Stimulated activated naive B cell treated with anti-CD40 and anti-IgM and Interleukin-4, amounts not matched to agents 10 μg/mL and 1 μg/mL and 100 μg/mL, for 72 hours (primary cell): Measurements from ENCODE around the gene XRCC6.
"Not testable (repeated sequence)": the region's sequence is repeated elsewhere in the genome, so short reads cannot be mapped to it uniquely, and the experiment has no call there.

Experiments
- ATAC-seq, 2 donors: fragments of 150-1000 bp; cut with Tn5 transposase; replicated peaks; 2 replicates each; pipeline ENCODE4 v1.10.0; 2021; ENCODE audit warnings: moderate library complexity in 1 of 2
- DNase-seq: peaks from one replicate; pipeline ENCODE4 v3.0.0; 2021
- H3K27ac Mint-ChIP-seq: one replicate; pipeline ENCODE4 v1.8.0; 2022; ENCODE audit warnings: mild to moderate bottlenecking, mixed read lengths
- H3K27me3 Mint-ChIP-seq, 2 donors: one replicate each; pipeline ENCODE4 v1.8.0; 2022; ENCODE audit warnings: mixed read lengths in 2 of 2
- H3K36me3 Mint-ChIP-seq, 2 donors: one replicate each; pipeline ENCODE4 v1.8.0; 2022; ENCODE audit warnings: mixed read lengths in 2 of 2, mild to moderate bottlenecking in 1 of 2
- H3K4me1 Mint-ChIP-seq, 2 donors: one replicate each; pipeline ENCODE4 v1.8.0; 2022; ENCODE audit warnings: mixed read lengths in 2 of 2, mild to moderate bottlenecking in 1 of 2
- H3K4me3 Mint-ChIP-seq, 2 donors: one replicate each; pipeline ENCODE4 v1.8.0; 2022; ENCODE audit warnings: mild to moderate bottlenecking in 2 of 2, mixed read lengths in 2 of 2, moderate library complexity in 1 of 2
- H3K9me3 Mint-ChIP-seq, 2 donors: one replicate each; pipeline ENCODE4 v1.8.0; 2022; ENCODE audit warnings: mixed read lengths in 2 of 2, mild to moderate bottlenecking in 1 of 2

XRCC6 gene

DNA sequence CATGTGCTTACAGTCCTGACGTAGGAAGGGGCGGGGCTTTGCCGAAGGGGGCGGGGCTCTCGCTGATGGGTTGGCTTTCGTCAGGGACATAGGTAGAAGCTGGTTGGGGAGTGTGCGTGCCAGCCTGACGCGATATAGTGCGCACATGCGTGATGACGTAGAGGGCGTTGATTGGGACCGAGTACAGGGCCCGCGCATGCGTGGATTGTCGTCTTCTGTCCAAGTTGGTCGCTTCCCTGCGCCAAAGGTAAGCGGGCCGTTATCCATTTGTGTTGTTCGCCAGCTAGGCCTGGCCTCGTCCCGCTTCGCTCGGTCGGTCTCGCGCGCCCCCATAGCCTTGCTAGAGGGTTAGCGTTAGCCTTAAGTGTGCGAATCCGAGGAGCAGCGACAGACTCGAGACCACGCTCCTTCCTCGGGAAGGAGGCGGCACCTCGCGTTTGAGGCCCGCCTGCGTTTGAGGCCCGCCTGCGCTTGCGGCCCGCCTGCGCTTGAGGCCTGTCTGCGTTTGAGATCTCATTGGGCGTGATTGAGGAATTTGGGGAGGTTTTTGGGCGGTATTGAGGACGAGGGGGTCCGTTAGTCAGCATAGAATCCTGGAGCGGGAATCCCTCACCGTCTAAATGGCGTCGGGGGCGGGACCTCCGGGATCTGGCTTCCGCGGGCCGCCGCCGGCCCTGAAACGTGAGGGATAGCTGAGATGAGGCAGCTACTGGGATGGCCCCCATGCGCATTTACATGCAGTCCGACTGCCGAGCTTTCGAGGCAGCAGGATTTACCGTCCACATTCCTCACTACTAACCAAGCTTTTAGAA, at the start of gene XRCC6:
Gene XRCC6, plus strand, starts transcription at position 197 of the 812 bp plus-strand sequence. CDS start 710 bp downstream, outside the sequence.
- peak within 1 kb of the TSS; percentile 91 to 94 for H3K4me3 Mint-ChIP-seq
- H3K27me3 Mint-ChIP-seq, result no peaks in the 10 kb centered on the region
- H3K27ac Mint-ChIP-seq, result peak within 1 kb of the TSS; percentile 98
- H3K9me3 Mint-ChIP-seq, result no peaks in the 10 kb centered on the region
- peaks cover 15 to 42% of the 10 kb centered on the region in 2 donors for H3K4me1 Mint-ChIP-seq
- peak; percentile 98 for DNase-seq
- peak; percentile 92 to 94 for ATAC-seq
- H3K36me3 Mint-ChIP-seq, result peaks cover 5 to 25% of the 10 kb centered on the region in 2 donors

DNA sequence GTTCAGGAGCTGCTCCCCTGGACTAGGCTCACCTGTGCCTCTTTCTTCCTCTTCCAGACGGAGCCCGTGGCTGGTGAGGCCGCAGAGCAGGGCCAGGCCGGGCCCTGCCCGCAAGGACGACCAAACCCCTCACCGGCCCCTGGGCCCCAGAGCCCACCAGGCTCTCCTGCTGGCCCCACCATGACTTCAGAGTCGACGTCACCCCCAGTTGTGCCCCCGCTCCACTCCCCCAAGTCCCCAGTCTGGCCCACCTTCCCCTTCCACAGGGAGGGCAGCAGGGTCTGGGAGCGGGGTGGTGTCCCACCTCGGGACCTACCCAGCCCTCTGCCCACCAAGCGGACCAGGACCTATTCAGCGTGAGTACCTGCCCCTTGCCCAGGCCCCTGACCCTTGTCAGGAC, 49.3 kb upstream of the XRCC6 start:
- H3K36me3 Mint-ChIP-seq, result peaks cover 8 to 13% of the 10 kb centered on the region in 2 donors
- peaks cover 0 to 4% of the 10 kb centered on the region in 2 donors for H3K9me3 Mint-ChIP-seq
- no peaks in the 10 kb centered on the region for H3K27me3 Mint-ChIP-seq
- peaks cover 0 to 4% of the 10 kb centered on the region in 2 donors for H3K4me1 Mint-ChIP-seq
- DNase-seq (no peak), ATAC-seq (no peak)
- no peak overlapping the region for H3K27ac Mint-ChIP-seq
- no peak overlapping the region for H3K4me3 Mint-ChIP-seq

DNA sequence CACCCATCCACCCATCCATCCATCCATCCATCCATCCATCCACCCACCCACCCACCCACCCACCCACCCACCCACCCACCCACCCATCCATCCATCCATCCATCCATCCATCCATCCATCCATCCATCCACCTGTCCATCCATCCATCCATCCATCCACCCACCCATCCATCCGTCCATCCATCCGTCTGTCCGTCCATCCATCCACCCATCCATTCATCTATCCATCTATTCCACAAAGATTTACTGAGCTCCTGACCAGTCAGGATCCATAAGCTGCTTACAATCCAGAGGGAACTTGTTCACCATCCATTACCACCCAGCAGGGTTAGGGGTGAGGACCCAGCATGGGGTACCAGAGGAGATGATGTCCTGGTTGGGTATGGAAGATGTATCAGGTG, 48.8 kb upstream of the XRCC6 start:
- not testable (repeated sequence) for DNase-seq, ATAC-seq, H3K27ac Mint-ChIP-seq, H3K27me3 Mint-ChIP-seq, H3K9me3 Mint-ChIP-seq, H3K4me3 Mint-ChIP-seq, H3K4me1 Mint-ChIP-seq
- peaks cover 12 to 18% of the 10 kb centered on the region in 2 donors for H3K36me3 Mint-ChIP-seq

DNA sequence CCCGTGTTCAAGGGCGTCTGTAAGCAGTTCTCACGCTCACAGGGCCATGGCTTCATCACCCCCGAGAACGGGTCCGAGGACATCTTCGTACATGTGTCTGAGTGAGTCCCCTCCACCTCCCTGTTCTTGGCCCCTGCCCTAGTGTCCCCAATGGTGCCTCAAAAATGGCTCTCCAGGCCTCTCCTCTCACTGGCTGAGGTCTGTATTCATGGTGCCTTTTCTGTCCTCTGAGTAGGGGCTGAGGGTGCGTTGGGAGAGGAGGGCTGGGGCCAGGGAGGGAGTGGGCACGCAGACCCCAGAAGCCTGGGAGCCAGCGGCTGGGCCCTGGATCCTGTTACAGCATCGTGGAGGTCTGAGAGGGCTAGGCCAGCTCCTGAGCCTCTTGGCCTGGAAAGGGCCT, 47.4 kb upstream of the XRCC6 start:
- DNase-seq (no peak), ATAC-seq (no peak)
- Mint-ChIP-seq H3K4me1 (peaks cover 0 to 4% of the 10 kb centered on the region in 2 donors), H3K27ac (no peak overlapping the region), H3K27me3 (no peaks in the 10 kb centered on the region), H3K36me3 (peaks cover 20 to 29% of the 10 kb centered on the region in 2 donors), H3K4me3 (no peak overlapping the region), H3K9me3 (peaks cover 0 to 4% of the 10 kb centered on the region in 2 donors)

DNA sequence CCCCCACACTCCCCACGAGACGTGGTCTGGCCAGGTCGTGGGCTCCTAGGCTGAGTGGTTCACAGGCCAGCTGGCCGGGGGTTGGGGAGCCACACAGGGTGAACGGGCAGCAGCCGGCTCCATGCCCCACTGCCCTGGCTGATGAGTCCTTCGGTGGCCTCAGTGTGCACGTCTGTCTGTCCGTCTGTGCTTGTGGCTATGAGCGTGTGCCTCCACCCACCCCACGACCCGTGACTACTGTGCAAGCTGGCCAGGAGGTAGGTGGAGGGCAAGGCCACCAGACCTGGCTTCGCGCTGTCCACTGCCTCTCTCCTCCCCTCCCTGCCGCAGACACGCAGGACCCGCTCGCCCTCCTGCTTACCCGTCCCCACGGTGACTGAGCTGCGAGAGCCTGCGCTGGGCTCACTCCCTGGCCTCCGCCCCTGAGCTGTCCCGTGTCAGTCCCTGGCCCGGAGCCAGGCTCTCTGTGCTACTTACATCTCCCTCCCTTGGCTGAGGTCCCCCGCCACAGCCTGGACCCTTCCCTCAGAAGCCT, 46.2 kb upstream of the XRCC6 start:
- ATAC-seq (no peak), DNase-seq (no peak)
- Mint-ChIP-seq H3K4me3 (no peak overlapping the region), H3K9me3 (peaks cover 0 to 4% of the 10 kb centered on the region in 2 donors), H3K27me3 (no peaks in the 10 kb centered on the region), H3K36me3 (peaks cover 24 to 34% of the 10 kb centered on the region in 2 donors), H3K27ac (no peak overlapping the region), H3K4me1 (peaks cover 0 to 4% of the 10 kb centered on the region in 2 donors)

DNA sequence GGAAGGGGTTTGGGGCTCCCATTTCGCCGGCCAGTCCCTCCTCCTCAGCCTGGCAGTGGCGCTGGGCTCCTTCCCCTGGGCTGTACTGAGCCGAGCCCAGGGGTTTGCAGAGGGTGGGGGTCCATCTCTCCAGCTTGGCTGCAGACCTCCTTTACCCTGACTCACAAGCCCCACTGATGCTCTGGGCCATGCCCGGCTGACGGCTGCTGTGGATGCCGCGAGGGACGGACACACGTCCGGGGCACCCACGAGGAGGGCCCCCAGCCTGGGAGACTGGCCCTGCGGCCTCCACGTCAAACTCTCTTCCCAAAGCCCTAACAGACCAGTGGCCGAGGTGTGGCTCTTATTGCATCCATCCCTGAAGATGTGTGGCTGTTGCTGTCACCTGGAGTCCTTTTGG, 45.6 kb upstream of the XRCC6 start:
- H3K36me3 Mint-ChIP-seq, result peaks cover 28 to 34% of the 10 kb centered on the region in 2 donors
- peaks cover 0 to 4% of the 10 kb centered on the region in 2 donors for H3K4me1 Mint-ChIP-seq
- peaks cover 0 to 4% of the 10 kb centered on the region in 2 donors for H3K9me3 Mint-ChIP-seq
- H3K27me3 Mint-ChIP-seq, result no peaks in the 10 kb centered on the region
- H3K27ac Mint-ChIP-seq, result no peak overlapping the region
- H3K4me3 Mint-ChIP-seq, result no peak overlapping the region
- DNase-seq (no peak), ATAC-seq (no peak)

DNA sequence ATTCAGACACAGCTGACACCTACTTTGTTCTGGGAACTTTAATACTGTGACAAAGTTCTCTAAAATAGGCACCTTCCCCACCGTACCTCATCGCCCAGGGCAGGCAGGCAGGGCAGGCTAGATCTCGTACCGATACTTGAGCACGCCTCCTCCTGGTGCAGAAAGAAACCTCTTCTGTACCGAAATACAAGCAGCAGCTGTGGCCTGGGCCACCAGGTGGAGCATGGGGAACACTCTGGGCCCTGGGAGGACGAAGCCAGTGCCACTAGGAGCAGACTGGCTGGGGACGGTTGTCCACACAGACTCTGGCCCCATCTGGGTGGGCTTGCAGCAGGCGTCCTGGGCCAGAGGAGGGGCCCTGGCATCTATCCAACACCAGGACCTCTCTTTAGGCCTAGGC, 44.2 kb upstream of the XRCC6 start:
- Mint-ChIP-seq H3K36me3 (peaks cover 29 to 34% of the 10 kb centered on the region in 2 donors), H3K4me1 (peaks cover 0 to 4% of the 10 kb centered on the region in 2 donors), H3K27me3 (no peaks in the 10 kb centered on the region), H3K4me3 (no peak overlapping the region), H3K9me3 (peaks cover 0 to 4% of the 10 kb centered on the region in 2 donors), H3K27ac (no peak overlapping the region)
- ATAC-seq (peak; percentile 82 to 83), DNase-seq (peak; percentile 12)

DNA sequence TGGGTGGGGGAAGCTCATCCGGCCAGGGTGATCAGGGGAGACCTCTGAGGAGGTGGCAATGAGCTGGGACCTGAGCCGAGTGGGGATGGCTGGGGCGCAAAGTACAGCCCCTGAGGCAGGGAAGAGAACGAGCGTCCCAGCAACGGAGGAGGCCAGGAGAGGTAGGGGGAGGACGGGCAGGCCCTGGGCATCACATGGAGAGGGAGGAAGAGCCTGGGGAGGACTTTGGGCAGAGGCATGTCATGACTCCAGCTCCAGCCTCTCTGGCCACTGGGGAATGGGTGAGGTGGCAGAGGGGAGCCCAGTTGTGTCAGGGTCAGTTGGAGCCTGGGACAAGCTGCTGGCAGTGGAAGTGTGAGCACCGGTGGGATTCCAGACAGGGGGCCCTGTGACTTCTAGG, 43.0 kb upstream of the XRCC6 start:
- Mint-ChIP-seq H3K36me3 (peaks cover 36 to 43% of the 10 kb centered on the region in 2 donors), H3K27me3 (no peaks in the 10 kb centered on the region), H3K9me3 (no peaks in the 10 kb centered on the region), H3K4me3 (no peak overlapping the region), H3K27ac (no peak overlapping the region), H3K4me1 (peaks cover 0 to 2% of the 10 kb centered on the region in 2 donors)
- no peak for ATAC-seq
- no peak for DNase-seq

DNA sequence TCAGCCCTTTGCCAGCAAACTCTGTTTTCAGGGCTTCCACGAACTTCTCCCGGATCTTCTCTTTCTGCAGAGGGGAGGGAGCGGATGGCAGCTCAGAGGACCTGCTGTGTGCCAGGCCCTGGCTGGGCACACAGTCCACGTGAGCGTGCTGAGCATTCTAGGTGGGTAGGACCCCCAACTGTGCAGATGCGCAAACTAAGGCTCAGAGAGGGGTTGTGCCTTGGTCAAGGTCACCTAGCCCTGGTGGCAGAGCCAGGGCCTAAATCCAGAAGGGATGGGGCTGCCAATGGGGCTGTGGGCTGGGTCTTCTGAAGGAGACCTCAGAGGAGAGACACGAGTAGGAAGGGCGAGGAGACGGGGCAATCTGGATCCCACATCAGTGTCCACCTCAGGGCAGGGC, 42.3 kb upstream of the XRCC6 start:
- no peak overlapping the region for H3K4me3 Mint-ChIP-seq
- H3K27me3 Mint-ChIP-seq, result no peaks in the 10 kb centered on the region
- H3K9me3 Mint-ChIP-seq, result no peaks in the 10 kb centered on the region
- ATAC-seq (no peak), DNase-seq (no peak)
- peaks cover 0 to 2% of the 10 kb centered on the region in 2 donors for H3K4me1 Mint-ChIP-seq
- peaks cover 39 to 46% of the 10 kb centered on the region in 2 donors for H3K36me3 Mint-ChIP-seq
- no peak overlapping the region for H3K27ac Mint-ChIP-seq

DNA sequence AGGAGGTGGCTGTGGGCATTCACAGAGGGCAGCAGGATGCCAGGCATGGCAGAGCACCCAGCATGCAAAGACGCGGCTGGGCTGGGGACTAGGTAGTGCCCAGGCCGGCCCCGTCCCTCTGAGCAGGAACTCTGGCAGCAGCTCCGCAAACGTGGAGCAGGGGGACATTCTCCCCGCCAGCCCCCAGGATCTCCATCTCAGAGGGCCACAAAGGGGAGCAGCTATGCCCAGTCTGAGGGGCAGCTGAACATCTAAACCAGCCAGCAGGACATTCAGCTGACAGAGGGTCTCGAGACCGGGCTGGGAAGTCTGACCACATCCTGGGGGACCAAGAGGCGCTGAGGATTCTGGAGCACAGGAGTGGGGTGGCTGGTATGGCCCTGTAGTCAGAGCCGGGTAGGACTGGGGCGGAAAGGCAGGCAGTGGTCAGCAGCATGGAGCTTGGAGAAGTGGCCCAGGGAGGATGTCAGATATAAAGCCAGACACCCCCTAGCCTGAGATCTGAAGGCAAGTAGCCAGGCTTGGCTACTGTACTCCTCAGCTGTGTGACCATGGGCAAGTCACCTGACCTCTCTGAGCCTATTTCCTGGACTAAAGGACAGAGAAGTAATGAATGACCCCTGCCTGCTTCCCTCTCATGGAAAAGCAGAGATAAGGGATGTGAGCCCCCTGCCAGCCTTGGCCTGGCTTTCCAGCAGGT, 41.6 kb upstream of the XRCC6 start:
- peaks cover 45 to 51% of the 10 kb centered on the region in 2 donors for H3K36me3 Mint-ChIP-seq
- H3K4me3 Mint-ChIP-seq, result no peak overlapping the region
- H3K9me3 Mint-ChIP-seq, result no peaks in the 10 kb centered on the region
- ATAC-seq (no peak), DNase-seq (no peak)
- H3K27ac Mint-ChIP-seq, result no peak overlapping the region
- peaks cover 2 to 4% of the 10 kb centered on the region in 2 donors for H3K4me1 Mint-ChIP-seq
- H3K27me3 Mint-ChIP-seq, result no peaks in the 10 kb centered on the region

DNA sequence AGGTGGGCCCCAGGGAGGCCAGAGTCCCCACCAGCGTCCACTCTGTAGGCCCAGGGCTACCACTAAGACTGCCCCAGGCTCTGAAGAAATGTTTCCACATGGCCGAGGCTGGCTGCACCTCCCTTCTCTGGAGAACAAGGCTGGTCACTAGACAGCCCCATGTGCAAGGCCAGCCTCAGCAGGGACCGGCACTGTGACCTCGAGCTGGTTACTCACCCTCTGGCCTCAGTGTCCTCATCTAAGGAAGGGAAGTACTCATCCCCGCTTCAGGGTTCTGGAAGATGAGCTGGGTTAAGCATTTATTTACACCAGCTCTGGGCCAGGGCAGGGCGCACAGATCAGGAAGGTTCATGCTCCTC, 41.1 kb upstream of the XRCC6 start:
- Mint-ChIP-seq H3K27me3 (no peaks in the 10 kb centered on the region), H3K9me3 (no peaks in the 10 kb centered on the region), H3K4me3 (no peak overlapping the region), H3K4me1 (peaks cover 4 to 9% of the 10 kb centered on the region in 2 donors), H3K36me3 (peaks cover 50 to 56% of the 10 kb centered on the region in 2 donors), H3K27ac (no peak overlapping the region)
- DNase-seq (no peak), ATAC-seq (no peak)

DNA sequence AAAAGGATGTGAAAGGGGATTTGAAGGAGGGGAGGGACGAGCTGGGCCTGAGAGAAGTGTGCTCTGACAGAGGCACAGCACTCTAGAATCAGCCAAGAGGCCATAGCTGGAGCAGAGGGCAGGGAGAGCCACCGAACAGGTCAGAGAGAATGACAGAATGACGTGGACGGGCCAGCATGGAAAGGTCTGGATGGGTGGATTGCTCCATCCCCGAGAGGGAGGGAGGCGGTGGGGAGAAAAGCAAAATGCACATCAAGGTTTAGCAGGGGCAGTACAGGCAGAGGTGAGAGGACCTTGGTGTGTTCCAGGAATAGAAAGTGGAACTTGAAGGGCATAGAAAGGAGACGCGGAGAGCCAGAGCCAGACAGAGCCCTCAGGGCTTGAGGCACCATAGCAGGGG, 38.4 kb upstream of the XRCC6 start:
- peaks cover 4 to 10% of the 10 kb centered on the region in 2 donors for H3K4me1 Mint-ChIP-seq
- ATAC-seq (no peak), DNase-seq (no peak)
- H3K9me3 Mint-ChIP-seq, result no peaks in the 10 kb centered on the region
- H3K4me3 Mint-ChIP-seq, result no peak overlapping the region
- no peaks in the 10 kb centered on the region for H3K27me3 Mint-ChIP-seq
- peaks cover 36 to 41% of the 10 kb centered on the region in 2 donors for H3K36me3 Mint-ChIP-seq
- no peak overlapping the region for H3K27ac Mint-ChIP-seq

DNA sequence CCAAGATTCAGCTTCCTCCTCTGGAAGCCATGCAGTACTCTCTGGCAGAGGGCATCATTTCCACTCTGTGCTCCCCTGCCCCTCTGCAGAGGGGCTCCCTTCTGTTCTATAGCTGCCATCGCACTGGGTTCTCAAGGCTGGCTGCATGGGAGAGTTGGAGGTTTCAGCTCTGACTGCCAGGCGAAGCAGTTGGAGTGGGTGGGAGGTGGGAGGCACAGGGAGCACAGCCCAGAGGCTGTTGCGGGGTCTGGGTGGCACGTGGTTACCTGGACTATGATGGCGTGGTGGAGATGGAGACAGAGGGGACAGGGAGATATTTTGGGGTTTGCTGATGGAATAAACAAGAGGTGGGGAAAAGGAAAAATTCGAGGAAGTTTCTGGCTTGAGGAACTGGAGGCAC, 36.2 kb upstream of the XRCC6 start:
- no peak for ATAC-seq
- Mint-ChIP-seq H3K27ac (no peak overlapping the region), H3K9me3 (no peaks in the 10 kb centered on the region), H3K4me1 (peaks cover 12 to 29% of the 10 kb centered on the region in 2 donors), H3K4me3 (no peak overlapping the region), H3K36me3 (peaks cover 27 to 29% of the 10 kb centered on the region in 2 donors), H3K27me3 (no peaks in the 10 kb centered on the region)
- no peak for DNase-seq

DNA sequence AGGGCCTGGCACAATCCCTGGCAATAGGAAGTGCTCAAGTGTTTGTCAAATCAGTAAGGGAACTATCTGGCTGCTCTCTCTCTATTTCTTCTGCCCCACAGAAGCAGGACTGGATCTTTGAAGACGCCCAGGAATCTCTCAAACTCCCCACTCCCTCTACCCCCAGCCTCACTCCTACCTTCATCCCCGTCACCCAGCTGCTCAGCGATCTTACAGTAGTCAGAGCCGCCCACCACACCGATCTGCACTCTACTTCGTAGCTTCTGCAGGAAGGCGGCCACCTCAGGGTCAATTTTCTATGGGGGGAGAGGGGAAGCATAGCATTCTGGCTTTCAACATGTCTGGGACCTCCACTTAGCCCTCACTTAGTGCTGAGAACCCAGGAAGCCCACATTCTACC, 35.2 kb upstream of the XRCC6 start:
- Mint-ChIP-seq H3K36me3 (peaks cover 22 to 29% of the 10 kb centered on the region in 2 donors), H3K9me3 (no peaks in the 10 kb centered on the region), H3K27me3 (no peaks in the 10 kb centered on the region)

More for the DNA sequence above, 35.2 kb upstream of the XRCC6 start:
- Mint-ChIP-seq H3K4me3 (no peak overlapping the region), H3K27ac (no peak overlapping the region), H3K4me1 (peaks cover 12 to 29% of the 10 kb centered on the region in 2 donors)
- no peak for ATAC-seq
- no peak for DNase-seq
